Fibroblast of lung (primary cell): ENCODE measurements around the gene R3HCC1L.

ENCODE experiments used
- EZH2 ChIP-seq: IDR thresholded peaks from 2 replicates; pipeline ENCODE4 v1.5.1; 2012; ENCODE audit warnings: low read length, control low read depth, mild to moderate bottlenecking; ENCODE audit errors: missing control alignments
- TF ChIP-seq, protein P1 (sequence below), 2 donors: IDR thresholded peaks in 1 of 2; conservative IDR thresholded peaks in 1 of 2; 1 replicate in 1 of 2; 2 replicates in 1 of 2; pipeline ENCODE4 v1.5.1; 2011 to 2012; ENCODE audit warnings: low read length in 2 of 2, control low read depth in 1 of 2, inconsistent platforms in 1 of 2, low read depth in 1 of 2, mild to moderate bottlenecking in 1 of 2

DNA sequence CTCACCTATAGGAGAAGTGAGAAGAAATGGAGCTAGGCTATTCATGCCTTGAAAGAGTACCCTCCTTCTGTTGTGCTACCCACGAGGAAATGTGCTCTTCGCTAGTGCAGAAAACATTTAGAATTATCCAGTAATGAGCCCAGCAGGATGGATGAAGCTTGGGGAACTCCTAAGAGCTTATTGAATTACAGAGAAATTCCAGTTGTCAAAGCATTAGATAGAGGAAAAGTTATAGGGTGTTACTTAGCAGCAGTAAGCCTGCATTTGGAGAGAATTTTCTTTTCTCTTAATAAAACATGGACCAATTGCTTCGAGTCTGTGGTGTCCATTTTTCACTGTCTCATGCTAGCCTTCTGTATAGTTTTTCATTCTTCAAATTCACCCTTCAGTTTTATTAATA lies 5.0 kb downstream of the R3HCC1L start:
- TF ChIP-seq, protein P1, sequence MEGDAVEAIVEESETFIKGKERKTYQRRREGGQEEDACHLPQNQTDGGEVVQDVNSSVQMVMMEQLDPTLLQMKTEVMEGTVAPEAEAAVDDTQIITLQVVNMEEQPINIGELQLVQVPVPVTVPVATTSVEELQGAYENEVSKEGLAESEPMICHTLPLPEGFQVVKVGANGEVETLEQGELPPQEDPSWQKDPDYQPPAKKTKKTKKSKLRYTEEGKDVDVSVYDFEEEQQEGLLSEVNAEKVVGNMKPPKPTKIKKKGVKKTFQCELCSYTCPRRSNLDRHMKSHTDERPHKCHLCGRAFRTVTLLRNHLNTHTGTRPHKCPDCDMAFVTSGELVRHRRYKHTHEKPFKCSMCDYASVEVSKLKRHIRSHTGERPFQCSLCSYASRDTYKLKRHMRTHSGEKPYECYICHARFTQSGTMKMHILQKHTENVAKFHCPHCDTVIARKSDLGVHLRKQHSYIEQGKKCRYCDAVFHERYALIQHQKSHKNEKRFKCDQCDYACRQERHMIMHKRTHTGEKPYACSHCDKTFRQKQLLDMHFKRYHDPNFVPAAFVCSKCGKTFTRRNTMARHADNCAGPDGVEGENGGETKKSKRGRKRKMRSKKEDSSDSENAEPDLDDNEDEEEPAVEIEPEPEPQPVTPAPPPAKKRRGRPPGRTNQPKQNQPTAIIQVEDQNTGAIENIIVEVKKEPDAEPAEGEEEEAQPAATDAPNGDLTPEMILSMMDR (conservative IDR thresholded peaks at IDR 0.05 in 1 of 2, IDR thresholded peaks at IDR 0.05 in 1 of 2; ENCODE audit: low read depth in 1 of 2, low read length in 2 of 2) = no peak
- no peak for TF ChIP-seq EZH2
